Measurements from ENCODE around the gene PLBD2.

PLBD2 gene

DNA sequence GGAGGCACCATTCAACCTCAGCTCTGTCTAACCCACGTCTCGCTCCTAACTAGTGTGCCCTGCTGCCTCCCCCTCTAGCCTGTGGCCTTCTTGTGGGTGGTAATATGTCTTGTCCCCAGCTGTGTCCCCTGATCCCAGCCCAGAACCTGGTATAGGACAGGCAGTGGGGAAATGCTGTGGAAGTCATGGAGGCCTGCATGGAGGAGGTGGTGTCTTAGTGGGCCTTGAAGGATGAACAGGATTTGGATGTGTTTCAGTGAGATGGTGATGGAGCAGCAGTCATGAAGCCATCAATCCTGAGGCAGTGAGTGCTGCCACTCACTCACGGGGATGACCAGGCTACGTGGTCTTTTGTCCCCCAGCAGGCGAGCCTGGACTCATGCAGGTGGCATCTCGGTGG lies 13.4 kb downstream of the PLBD2 start:
- DNase-seq, result no peak

DNA sequence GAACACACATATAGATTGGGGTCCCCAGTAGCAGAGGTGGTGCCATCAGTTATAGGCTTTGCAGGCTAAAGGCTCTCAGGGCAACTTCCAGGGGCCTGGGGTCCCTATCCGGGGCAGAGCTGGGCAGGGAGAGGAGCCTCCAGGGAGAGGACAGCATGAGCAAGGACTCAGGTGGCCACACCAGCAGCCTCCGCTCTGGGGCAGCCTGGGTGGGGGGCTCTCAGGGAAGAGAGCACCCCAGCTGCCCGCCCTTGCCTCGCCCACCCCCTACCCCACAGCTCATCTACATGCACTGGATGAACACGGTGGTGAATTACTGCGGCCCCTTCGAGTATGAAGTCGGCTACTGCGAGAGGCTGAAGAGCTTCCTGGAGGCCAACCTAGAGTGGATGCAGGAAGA lies 14.0 kb downstream of the PLBD2 start:
- no peak for DNase-seq

DNA sequence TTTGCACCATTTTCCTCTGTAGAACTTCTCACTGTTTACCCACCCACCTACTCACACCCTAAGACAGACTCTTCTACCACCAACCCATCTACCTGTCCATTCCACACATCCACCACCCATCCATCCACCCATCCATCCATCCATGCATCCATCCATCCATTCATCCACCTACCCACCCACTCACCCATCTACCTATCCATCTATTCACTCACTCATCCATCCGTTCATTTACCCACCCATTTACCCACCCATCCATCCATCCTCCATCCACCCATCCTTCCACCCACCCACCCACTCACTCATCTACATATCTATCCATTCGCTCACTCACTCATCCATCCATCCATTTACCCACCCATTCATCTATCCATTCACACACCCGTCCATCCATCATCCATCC lies 15.1 kb downstream of the PLBD2 start:
- DNase-seq, result no peak

DNA sequence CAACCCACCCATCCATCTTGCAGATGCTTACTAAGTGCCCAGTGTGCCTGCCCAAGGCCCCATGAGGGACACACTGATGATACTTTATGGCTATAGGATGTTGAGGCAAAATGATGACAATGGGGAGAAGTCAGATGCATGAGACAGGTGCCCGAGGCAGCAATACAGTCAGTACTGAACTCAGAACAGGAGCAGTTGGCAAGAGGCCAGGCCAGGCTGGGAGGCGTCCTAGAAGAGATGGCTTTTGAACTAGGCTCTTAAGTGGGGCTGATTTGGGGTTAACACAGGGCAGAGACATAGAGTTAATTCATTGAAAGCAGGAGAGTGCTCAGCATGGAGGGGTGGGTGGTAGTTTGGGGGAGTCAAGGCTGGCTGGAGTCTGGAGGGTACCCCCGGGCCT lies 15.6 kb downstream of the PLBD2 start:
- DNase-seq, result no peak

DNA sequence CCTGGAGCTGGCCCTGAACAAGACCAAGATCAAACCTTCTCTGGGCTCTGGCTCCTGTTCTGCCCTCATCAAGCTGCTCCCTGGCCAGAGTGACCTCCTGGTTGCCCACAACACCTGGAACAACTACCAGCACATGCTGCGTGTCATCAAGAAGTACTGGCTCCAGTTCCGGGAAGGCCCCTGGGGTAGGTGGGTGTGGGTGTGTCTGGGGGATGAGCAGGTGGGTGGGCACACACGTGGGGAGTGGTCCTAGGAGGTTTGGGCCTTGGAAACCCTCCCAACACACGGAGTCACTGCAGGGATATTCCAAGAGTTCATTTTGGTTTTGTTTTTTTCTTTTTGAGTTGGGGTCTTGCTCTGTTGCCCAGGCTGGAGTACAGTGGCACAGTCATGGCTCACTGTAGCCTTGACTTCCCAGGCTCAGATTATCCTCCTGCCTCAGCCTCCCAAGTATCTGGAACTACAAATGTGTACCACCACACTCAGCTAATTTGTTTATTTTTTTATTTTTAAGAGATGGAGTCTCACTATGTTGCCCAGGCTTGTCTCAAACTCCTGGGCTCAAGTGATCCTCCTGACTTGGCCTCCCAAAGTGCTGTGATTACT lies 16.5 kb downstream of the PLBD2 start:
- no peak for DNase-seq

DNA sequence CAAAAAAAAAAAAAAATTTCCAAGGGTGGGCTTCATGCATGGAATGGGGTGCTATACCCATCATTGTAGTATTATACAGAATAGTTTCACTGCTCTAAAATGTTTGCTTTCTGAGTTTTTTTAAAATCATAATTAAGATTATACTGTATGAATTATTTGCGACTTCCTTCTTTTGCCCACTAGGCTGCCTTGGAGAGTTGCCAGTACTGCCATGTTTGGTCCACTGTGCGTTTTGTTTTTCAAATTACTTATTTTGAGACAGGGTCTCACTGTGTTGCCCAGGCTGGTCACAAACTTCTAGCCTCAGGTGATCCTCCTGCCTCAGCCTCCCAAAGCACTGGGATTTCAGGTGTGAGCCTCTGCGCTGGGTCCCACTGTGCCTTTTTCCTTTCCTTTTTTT lies 19.9 kb downstream of the PLBD2 start:
- DNase-seq, result no peak

DNA sequence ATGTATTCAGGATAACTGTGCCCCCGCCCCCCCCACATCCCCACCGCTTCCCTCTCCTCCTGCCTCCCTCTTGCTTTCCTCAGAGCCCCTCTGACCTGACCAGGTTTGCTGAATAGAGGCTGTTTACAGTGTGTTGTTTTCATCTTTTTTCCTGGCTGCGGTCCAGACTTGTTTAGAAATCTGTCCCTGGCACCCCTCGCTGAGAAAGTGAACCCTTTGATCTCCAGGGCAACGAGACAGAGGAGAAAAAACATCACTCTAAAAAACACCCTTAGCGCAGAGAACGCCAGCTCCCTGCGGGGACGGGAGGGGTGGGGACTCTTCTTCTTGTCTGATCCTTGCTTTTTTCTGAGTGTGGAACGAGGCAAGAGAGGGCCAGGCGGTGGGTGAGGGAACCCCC lies 22.8 kb downstream of the PLBD2 start:
- no peak for DNase-seq

DNA sequence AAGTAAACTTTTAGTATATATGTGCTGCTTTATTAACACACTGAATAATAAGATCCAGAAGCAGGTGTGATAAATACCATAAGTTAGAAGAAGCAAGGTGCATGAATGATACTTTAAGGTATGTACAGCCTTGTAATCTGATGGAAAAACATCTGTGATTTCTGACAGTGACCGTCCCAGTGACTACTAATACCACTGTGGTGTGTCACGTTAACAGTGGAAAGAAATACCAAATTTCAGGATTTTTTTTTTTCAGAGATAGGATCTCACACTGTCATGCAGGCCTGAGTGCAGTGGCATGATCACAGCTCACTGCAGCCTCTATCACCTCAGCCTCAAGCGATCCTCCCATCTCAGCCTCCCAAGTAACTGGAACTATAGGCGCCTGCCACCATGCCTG lies 23.8 kb downstream of the PLBD2 start:
- DNase-seq, result no peak

DNA sequence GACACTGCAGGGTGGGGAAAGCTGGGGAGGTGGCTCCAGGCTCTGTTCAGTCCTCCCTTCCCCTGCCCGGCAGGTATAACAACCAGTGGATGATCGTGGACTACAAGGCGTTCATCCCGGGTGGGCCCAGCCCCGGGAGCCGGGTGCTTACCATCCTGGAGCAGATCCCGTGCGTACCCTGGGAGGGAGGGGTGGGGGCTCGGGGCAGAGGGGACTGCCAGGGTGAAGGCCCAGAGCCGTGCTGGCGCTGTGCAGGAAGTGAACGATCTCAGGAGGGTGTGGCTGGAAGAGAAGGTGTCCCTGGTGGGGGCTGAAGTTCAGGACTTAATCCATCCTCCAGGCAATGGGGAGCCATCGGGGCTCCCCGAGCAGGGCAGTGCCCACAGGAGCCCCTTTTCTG lies 26.4 kb downstream of the PLBD2 start:
- DNase-seq, result no peak

DNA sequence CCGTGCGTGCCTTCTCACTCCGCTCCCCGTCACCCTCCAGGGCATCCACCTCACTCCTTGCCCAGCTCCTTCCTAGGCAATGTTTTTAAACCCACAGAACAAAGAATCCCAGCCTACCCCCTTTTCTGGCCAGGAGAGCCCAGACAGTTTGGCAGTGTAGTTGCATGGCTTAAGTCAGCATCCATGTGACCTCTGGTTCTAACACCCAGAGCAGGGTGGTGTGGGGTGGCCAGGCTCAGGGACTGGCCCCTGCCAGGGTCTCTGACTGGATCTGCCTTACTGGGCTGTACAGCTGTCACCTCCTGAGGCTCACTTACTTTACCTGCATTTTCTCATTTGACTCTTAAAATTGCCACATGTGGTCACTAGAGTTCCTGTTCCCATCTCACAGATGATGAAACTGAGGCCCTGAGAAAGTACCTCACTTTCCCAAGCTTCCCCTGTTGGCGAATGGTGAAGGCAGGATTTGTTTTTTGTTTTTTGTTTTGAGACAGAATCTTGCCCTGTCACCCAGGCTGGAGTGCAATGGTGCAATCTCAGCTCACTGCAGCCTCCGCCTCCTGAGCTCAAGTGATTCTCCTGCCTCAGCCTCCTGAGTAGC lies 27.0 kb downstream of the PLBD2 start:
- DNase-seq, result no peak

DNA sequence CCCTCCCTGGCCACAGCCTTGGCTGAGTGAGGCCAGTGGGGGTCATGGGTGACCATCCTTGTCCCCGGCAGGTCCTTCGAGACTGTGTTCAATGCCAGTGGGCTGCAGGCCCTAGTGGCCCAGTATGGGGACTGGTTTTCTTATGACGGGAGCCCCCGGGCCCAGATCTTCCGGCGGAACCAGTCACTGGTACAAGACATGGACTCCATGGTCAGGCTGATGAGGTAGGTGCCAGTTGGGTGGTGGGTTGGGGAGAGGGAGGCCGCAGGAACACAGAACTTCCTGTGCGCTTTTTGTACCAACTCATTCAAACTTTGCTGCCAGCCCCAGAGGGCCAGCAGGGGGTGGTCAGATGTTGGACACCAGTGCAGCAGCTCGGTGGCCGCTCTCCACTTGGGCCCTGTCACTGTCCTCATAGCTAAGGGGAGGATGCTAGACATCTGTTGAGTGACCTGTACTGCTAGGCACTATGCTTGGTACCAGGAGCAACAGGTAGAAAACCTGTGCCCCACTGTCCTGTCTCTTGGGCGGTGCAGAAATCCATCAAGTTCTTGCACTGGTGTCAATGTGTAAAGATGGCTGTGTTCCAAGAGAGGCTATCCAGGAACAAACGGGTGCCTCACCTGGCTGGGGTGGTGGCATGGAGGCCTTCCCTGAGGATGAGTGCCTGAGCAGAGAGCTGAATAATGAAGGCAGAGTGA lies 28.6 kb downstream of the PLBD2 start:
- DNase-seq, result no peak

DNA sequence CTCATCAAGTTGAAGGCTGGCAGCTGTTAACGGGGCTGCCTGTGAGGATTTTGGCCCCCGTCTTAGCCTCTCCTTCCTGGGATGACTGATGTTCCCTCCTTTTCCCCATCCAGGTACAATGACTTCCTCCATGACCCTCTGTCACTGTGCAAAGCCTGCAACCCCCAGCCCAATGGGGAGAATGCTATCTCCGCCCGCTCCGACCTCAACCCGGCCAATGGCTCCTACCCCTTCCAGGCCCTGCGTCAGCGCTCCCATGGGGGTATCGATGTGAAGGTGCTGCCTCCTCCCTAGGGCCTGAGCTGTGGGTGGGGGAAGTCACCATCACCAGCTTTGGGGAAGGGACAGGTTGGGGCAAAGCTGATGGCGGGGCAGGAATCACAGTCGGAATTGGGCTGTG lies 29.2 kb downstream of the PLBD2 start:
- no peak for DNase-seq

DNA sequence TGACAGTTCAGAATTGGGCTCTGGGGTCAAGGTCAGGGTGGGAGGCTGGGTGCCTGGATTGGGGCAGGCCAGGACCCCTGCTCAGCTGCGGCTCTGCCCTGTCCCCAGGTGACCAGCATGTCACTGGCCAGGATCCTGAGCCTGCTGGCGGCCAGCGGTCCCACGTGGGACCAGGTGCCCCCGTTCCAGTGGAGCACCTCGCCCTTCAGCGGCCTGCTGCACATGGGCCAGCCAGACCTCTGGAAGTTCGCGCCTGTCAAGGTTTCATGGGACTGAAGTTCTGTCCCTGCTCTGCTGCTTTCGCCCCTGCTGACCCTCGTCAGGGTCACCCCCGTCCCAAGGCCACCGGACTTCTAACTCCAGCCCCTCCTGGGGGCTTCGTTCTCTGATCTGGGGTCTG lies 30.0 kb downstream of the PLBD2 start:
- DNase-seq, result no peak

DNA sequence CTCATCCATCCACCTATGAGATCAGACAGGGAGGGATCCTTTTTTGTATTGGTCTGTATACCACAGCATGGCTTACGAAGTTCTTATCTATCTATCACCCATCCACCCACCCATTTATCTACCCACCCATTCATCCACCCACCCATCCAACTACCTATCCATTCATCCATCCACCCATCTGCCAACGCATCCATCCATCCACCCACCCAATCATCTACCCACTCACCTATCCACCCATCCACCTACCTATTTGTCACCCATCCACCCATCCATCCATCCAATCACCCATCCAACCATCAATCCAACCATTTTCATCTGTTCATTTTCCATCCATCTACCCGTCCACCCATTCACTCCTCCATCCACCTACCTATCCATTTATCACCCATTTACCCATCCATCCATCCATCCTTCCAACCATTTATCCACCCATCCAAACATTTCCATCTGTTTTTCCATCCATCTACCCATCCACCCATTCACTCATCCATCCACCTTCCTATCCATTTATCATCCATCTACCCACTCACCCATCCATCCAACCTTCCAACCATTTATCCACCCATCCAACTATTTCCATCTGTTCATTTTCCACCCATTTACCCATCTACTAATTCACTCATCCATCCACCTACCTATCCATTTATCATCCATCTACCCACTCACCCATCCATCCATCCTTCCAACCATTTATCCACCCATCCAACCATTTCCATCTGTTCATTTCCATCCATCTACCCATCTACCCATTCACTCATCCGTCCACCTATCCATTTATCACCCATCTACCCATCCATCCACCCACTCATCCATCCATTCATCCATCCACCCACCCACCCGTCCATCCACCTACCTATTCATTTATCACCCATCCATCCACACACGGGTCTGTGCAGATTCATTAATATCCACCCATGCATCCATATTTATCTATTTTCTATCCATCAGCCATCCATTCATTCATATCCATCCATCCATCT lies 32.0 kb downstream of the PLBD2 start:
- DNase-seq, result no peak

DNA sequence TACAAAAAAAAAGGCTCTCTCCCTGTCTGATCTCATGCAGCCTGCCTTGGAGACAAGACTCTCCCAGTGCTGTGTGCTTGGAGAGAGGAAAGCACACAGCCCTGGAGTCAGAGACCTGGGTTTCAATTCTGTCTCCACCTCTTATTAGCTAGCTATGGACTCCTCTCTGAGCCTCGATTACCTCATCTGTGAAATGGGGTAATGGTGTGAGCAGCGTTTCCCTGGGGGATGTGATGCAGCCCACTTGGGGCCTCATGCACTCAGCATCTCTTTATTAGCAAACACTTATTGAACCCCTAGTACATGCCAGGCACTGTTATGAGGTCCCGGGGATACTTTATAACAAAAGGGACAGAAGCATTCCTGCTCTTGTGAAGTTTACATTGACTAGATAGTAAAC lies 32.8 kb downstream of the PLBD2 start:
- DNase-seq, result no peak

DNA sequence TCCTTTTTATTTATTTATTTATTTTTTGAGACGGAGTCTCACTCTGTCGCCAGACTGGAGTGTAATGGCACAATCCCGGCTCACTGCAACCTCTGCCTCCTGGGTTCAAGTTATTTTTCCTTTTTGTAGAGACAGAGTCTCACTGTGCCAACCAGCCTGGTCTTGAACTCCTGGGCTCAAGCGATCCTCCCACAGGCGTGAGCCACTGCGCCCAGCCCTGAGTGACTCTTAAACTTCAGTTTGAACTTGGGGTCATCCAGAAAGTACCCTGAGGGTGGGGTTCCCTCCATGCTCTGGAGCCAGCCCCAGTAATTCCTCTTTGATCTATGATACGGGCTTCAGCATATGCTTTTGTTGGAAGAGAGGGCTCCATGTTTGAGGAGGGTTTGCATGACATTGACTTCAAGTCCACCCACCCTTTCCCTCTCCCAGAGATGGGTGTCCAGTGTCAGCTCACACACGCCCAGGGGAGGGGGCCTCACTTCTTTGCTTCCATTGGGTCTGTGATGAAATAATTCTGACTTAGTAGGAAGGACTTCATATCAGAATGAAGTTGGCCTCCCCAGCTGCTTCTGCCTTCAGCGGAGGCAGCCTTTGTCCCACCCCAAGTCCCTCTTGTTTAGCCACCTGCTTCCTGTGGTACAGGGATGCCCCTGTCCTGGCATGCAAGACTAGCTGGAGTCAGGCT lies 33.4 kb downstream of the PLBD2 start:
- no peak for DNase-seq

DNA sequence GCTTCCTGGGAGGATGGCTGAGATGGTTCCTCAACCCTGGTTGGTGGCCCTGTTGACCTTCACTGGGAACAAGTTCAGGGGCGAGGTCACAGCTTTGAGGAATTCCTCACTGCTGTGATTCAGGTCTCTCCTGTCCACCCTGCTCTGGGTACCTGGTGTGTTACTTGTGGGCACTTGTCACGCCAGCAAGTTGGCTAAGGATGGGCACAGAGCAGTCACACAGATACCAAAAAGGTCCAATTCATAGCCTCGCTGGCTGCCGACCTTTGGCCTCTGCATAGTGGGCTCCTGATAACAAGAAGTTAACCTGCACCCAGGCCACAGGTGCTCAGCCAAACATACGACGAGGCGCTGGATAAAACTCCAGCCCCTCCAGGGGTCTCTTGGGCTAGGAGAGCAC lies 34.1 kb downstream of the PLBD2 start:
- no peak for DNase-seq

DNA sequence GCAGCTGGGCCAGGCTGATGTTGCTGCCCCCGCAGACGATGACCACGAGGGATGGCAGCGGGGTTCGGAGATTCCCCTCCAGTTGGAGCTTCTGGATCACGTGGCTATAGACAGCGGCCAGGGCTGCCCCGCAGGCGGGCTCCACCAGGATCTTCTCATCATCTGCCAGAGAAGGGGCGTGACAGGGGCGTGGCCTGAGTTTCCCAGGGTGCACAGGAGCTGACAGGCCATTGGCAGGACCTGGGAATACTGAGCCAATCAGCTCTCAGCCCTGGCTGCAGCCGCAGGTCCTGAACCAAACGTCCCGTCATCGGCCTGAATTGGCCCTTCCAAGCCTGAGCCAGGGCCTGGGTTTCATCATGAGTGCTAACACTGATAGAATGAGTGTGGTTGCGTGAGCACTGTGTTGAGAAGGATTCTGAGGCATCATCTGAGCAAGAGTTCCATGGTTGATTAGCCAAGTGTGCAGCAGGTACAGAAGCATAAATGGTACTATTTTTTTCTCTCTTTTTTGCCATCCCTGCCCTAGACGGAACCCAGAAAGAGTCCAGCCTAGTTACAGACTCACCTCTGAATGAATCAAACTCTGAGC lies 34.7 kb downstream of the PLBD2 start:
- DNase-seq, result no peak

DNA sequence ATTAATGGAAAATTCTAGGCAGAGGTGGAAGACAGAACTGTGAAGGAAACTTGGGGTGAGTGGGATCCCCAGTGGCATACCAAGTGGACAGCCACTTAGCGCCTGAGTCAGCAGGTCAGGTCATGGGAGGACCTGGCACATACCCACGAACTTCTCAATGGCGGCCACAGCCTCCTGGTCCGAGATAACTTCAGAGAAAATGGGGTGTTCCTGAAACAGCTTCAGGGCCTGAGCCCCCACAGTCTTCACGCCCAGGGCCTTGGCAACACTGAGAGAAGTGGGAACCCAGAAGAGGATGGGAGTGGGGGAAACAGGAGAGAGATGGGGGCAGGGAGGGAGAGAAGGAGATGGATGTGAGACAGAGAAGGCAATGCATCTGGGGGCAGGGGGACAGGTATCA lies 35.4 kb downstream of the PLBD2 start:
- DNase-seq, result no peak

DNA sequence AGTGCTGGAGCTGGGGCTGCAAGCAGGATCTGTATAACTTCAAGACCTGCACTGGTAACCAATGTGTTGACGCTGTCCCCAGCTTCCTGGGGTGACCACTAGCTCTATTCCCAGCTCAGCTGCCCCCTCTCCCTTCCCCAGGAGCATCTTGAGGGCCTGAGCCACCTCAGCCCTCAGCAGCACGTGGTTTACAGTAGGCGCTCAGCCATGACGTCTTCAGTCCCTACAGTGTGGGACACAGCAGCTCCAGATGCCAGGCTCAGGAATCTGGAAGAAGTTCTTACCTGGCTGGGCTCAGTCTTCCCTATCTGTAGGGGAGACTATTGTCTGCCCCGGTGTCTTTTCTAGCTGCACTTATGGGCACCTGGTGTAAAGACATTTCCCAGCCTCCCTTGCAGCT lies 36.7 kb downstream of the PLBD2 start:
- DNase-seq, result no peak

DNA sequence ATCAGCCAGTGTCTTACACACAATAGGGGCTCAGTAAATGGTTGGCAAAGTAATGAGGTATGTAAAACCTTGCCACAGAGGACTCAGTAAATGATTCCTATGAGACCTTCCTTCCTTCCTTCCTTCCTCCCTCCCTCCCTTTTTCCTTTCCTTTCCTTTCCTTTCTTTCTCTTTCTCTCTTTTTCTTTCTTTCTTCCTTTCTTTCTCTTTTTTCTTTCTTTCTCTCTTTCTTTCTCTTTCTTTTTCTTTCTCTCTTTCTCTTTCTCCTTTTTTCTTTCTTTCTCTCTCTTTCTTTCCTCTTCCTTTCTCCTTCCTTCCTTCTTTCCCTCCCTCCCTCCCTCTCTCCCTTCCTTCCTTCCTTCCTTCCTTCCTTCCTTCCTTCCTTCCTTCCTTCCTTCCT lies 37.8 kb downstream of the PLBD2 start:
- DNase-seq, result no peak

DNA sequence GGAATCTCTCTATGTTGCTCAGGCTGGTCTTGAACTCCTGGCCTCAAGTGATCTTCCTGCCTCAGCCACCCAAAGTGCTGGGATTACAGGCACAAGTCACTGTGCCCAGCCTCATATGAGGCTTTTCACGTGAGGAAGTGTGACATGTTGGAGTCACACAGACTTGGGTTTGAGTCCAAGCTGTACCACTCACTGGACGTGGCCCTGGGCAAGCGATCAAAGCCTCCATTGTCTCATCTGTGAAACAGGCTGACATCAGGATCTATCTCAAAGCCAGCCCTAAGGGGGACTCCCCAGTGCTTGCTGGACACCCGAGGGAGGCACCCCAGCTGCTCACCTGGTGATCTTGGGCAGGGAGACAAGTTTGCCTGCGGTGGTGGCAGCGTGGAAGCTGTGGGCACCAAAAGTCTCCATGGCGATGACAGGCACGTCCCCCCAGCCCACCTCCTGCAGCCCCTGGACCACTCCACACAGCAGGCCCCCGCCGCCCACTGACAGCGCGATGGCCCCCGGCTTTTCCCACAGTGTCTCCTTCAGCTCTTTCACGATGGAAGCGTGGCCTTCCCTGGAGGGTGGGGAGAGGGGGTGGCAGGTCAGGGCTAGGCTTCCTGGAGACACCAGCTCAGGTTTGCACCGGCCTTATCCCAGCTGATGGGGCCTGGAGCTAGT lies 38.6 kb downstream of the PLBD2 start:
- DNase-seq, result no peak
